HepG2 (cell line): Measurements from ENCODE around the gene CENPM. TPM values are rescaled to one million over a fixed set of nuclear protein-coding genes. Genes with fewer than 3 reads are reported as not detected.
A peak's percentile ranks its signal among the peaks of the same experiment; 100 is the strongest.

Experiments
- CHD4 ChIP-seq: fragments of 200-600 bp; sonication (generic); IDR thresholded peaks from 2 replicates; pipeline ENCODE4 v1.7.0; 2017; ENCODE audit warnings: mild to moderate bottlenecking, low read length, borderline replicate concordance
- KAT8 ChIP-seq: IDR thresholded peaks from 2 replicates; pipeline ENCODE4 v1.6.1; 2016; ENCODE audit warnings: missing genetic modification reagents, missing compliant biosample characterization
- KDM1A ChIP-seq: IDR thresholded peaks from 2 replicates; pipeline ENCODE4 v1.6.1; 2016; ENCODE audit warnings: missing compliant biosample characterization
- SALL2 ChIP-seq: sonication (generic); formaldehyde crosslinking; IDR thresholded peaks from 2 replicates; pipeline ENCODE4 v1.8.1; 2023; ENCODE audit warnings: mild to moderate bottlenecking, missing genetic modification reagents, inconsistent platforms
- SP5 ChIP-seq: IDR thresholded peaks from 2 replicates; pipeline ENCODE4 v1.6.1; 2016; ENCODE audit warnings: low read depth, borderline replicate concordance
- polyA plus RNA-seq, 8 experiments: library from polyadenylated mRNA; depleted of rRNA in 3 of 8; stranded (reverse) in 7 of 8; unstranded in 1 of 8; fragments of >200 nt; fragmentation: Illumina TruSeq in 4 of 8; extraction: Trizol in 4 of 8; gene quantifications; 2 replicates each; pipeline versions ENCODE4 v1.2.1 to v1.2.3, GENCODE V29; 2011 to 2016; ENCODE audit warnings: low read depth in 4 of 8, missing spikeins in 1 of 8, mixed read lengths in 1 of 8; ENCODE audit not compliant: insufficient read depth in 1 of 8
- total RNA-seq, 5 experiments: library from RNA; depleted of rRNA; stranded (reverse); fragments of >200 nt; fragmentation: Illumina TruSeq; extraction: Trizol; gene quantifications; 2 replicates each; pipeline ENCODE4 v1.2.3, GENCODE V29; 2016; ENCODE audit warnings: low read depth in 1 of 5
- TF ChIP-seq, protein P1 (sequence below): sonication (generic); formaldehyde crosslinking; IDR thresholded peaks from 2 replicates; pipeline ENCODE4 v1.4.0; 2020; ENCODE audit warnings: missing genetic modification reagents
- TF ChIP-seq, protein P2 (sequence below): sonication (generic); formaldehyde crosslinking; IDR thresholded peaks from 2 replicates; pipeline ENCODE4 v1.5.0; 2020; ENCODE audit warnings: mild to moderate bottlenecking, missing genetic modification reagents, borderline replicate concordance
- TF ChIP-seq, protein P3 (sequence below): IDR thresholded peaks from 2 replicates; pipeline ENCODE4 v1.4.0; 2020; ENCODE audit warnings: mild to moderate bottlenecking, missing genetic modification reagents

The CENPM gene
- total and polyA plus RNA-seq, 2 of the 13 experiments (the other 11 are each of a cell fraction or from before 2014, with no cell fraction given): 11.2 to 37.3 TPM

- TF ChIP-seq, protein P1, sequence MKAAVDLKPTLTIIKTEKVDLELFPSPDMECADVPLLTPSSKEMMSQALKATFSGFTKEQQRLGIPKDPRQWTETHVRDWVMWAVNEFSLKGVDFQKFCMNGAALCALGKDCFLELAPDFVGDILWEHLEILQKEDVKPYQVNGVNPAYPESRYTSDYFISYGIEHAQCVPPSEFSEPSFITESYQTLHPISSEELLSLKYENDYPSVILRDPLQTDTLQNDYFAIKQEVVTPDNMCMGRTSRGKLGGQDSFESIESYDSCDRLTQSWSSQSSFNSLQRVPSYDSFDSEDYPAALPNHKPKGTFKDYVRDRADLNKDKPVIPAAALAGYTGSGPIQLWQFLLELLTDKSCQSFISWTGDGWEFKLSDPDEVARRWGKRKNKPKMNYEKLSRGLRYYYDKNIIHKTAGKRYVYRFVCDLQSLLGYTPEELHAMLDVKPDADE (CRISPR knock-in tag): no peak
- TF ChIP-seq SALL2 (CRISPR knock-in tag) (0 out of 2 replicates have a peak, but pooled peaks have one; percentile 61), KAT8 (CRISPR knock-in tag) (no peak), CHD4 (no peak), KDM1A (no peak), SP5 (CRISPR knock-in tag) (no peak)
- TF ChIP-seq, protein P2, sequence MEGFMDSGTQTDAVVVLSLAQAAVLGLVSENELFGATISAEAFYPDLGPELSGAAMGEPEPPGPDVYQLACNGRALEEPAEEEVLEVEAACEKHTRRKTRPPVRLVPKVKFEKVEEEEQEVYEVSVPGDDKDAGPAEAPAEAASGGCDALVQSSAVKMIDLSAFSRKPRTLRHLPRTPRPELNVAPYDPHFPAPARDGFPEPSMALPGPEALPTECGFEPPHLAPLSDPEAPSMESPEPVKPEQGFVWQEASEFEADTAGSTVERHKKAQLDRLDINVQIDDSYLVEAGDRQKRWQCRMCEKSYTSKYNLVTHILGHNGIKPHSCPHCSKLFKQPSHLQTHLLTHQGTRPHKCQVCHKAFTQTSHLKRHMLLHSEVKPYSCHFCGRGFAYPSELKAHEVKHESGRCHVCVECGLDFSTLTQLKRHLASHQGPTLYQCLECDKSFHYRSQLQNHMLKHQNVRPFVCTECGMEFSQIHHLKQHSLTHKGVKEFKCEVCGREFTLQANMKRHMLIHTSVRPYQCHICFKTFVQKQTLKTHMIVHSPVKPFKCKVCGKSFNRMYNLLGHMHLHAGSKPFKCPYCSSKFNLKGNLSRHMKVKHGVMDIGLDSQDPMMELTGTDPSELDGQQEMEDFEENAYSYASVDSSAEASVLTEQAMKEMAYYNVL (CRISPR knock-in tag): no peak
- TF ChIP-seq, protein P3, sequence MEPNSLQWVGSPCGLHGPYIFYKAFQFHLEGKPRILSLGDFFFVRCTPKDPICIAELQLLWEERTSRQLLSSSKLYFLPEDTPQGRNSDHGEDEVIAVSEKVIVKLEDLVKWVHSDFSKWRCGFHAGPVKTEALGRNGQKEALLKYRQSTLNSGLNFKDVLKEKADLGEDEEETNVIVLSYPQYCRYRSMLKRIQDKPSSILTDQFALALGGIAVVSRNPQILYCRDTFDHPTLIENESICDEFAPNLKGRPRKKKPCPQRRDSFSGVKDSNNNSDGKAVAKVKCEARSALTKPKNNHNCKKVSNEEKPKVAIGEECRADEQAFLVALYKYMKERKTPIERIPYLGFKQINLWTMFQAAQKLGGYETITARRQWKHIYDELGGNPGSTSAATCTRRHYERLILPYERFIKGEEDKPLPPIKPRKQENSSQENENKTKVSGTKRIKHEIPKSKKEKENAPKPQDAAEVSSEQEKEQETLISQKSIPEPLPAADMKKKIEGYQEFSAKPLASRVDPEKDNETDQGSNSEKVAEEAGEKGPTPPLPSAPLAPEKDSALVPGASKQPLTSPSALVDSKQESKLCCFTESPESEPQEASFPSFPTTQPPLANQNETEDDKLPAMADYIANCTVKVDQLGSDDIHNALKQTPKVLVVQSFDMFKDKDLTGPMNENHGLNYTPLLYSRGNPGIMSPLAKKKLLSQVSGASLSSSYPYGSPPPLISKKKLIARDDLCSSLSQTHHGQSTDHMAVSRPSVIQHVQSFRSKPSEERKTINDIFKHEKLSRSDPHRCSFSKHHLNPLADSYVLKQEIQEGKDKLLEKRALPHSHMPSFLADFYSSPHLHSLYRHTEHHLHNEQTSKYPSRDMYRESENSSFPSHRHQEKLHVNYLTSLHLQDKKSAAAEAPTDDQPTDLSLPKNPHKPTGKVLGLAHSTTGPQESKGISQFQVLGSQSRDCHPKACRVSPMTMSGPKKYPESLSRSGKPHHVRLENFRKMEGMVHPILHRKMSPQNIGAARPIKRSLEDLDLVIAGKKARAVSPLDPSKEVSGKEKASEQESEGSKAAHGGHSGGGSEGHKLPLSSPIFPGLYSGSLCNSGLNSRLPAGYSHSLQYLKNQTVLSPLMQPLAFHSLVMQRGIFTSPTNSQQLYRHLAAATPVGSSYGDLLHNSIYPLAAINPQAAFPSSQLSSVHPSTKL (CRISPR knock-in tag): no peak
These were observed 36.6 kb downstream of the CENPM start (continued) for GRCh38 chr22:41910050-41911000.
